GF-D8 (cell line): ENCODE results near the gene ARCN1.
A peak's percentile ranks its signal among the peaks of the same experiment; 100 is the strongest.

Experiments used
- DNase-seq: peaks from one replicate; lab custom pipeline; 2025; lab: John Stamatoyannopoulos, UW

The ARCN1 gene

GRCh38 chr11:118572061-118572980 lies at the start of gene ARCN1:
Gene ARCN1, plus strand, starts transcription at chr11:118572409. Its CDS starts 139 bp downstream, at chr11:118572548.
- peak; percentile 85 for DNase-seq

GRCh38 chr11:118522571-118523072 lies 49.6 kb upstream of the ARCN1 start:
- peak; percentile 25 for DNase-seq

GRCh38 chr11:118524356-118524755 lies 47.9 kb upstream of the ARCN1 start:
- peak; percentile 94 for DNase-seq

GRCh38 chr11:118524757-118525470 lies 47.3 kb upstream of the ARCN1 start:
- DNase-seq, result peak; percentile 100

- DNase-seq, result no peak
Measured at GRCh38 chr11:118526688-118527087, 45.5 kb upstream of the ARCN1 start.

- no peak for DNase-seq
Measured at GRCh38 chr11:118527109-118527508, 45.1 kb upstream of the ARCN1 start, which contains the start of gene TTC36. Gene TTC36, plus strand, starts transcription at chr11:118527474. Its CDS starts 21 bp downstream, at chr11:118527495.

- no peak for DNase-seq
Measured at GRCh38 chr11:118528511-118528910, 43.7 kb upstream of the ARCN1 start.

- DNase-seq, result no peak
Measured at GRCh38 chr11:118529584-118530175, 42.5 kb upstream of the ARCN1 start.

GRCh38 chr11:118530180-118530682 lies 42.0 kb upstream of the ARCN1 start:
- DNase-seq, result no peak

- DNase-seq, result peak; percentile 47
Measured at GRCh38 chr11:118530683-118531596, 41.3 kb upstream of the ARCN1 start, which contains the start of gene TMEM25. Gene TMEM25, plus strand, starts transcription at chr11:118531192. Its CDS starts 610 bp downstream, at chr11:118531802.

GRCh38 chr11:118531597-118532084 lies 40.6 kb upstream of the ARCN1 start:
- DNase-seq, result no peak

GRCh38 chr11:118532091-118532490 lies 40.1 kb upstream of the ARCN1 start:
- no peak for DNase-seq

- no peak for DNase-seq
Measured at GRCh38 chr11:118532852-118533768, 39.1 kb upstream of the ARCN1 start.

- DNase-seq, result no peak
Measured at GRCh38 chr11:118533769-118534729, 38.2 kb upstream of the ARCN1 start.

- DNase-seq, result no peak
Measured at GRCh38 chr11:118535261-118535660, 36.9 kb upstream of the ARCN1 start.

GRCh38 chr11:118536726-118537125 lies 35.5 kb upstream of the ARCN1 start:
- DNase-seq, result no peak

GRCh38 chr11:118537409-118537980 lies 34.7 kb upstream of the ARCN1 start:
- no peak for DNase-seq
